ENCODE data around the gene VASH2.
"Not testable (repeated sequence)": the region's sequence is repeated elsewhere in the genome, so short reads cannot be mapped to it uniquely, and the experiment has no call there.

VASH2 gene

GRCh38 chr1:212957546-212957945 is 7.2 kb downstream of the VASH2 start:
- DNase-seq (ENCODE audit: low read depth in 2 of 2), result no peak

- no peak for DNase-seq (ENCODE audit: low read depth in 2 of 2)
Observed at GRCh38 chr1:212958175-212958574, 7.8 kb downstream of the VASH2 start.

GRCh38 chr1:212959266-212960220 is 9.2 kb downstream of the VASH2 start:
- DNase-seq (ENCODE audit: low read depth in 2 of 2), result no peak

GRCh38 chr1:212960932-212961331 is 10.6 kb downstream of the VASH2 start:
- no peak for DNase-seq (ENCODE audit: low read depth in 2 of 2)

- DNase-seq (ENCODE audit: low read depth in 2 of 2), result no peak
Observed at GRCh38 chr1:212962509-212962908, 12.2 kb downstream of the VASH2 start.

GRCh38 chr1:212964102-212964501 is 13.8 kb downstream of the VASH2 start:
- no peak for DNase-seq (ENCODE audit: low read depth in 2 of 2)

GRCh38 chr1:212964993-212965392 is 14.7 kb downstream of the VASH2 start:
- DNase-seq (ENCODE audit: low read depth in 2 of 2), result not testable (repeated sequence)

GRCh38 chr1:212966616-212967015 is 16.3 kb downstream of the VASH2 start:
- DNase-seq (ENCODE audit: low read depth in 2 of 2), result no peak

- DNase-seq (ENCODE audit: low read depth in 2 of 2), result no peak
Observed at GRCh38 chr1:212967801-212968200, 17.5 kb downstream of the VASH2 start.

GRCh38 chr1:212968368-212968863 is 18.1 kb downstream of the VASH2 start:
- no peak for DNase-seq (ENCODE audit: low read depth in 2 of 2)

GRCh38 chr1:212970085-212970484 is 19.7 kb downstream of the VASH2 start:
- no peak for DNase-seq (ENCODE audit: low read depth in 2 of 2)

GRCh38 chr1:212971312-212971711 is 21.0 kb downstream of the VASH2 start:
- DNase-seq (ENCODE audit: low read depth in 2 of 2), result no peak

GRCh38 chr1:212973426-212973825 is 23.1 kb downstream of the VASH2 start:
- DNase-seq (ENCODE audit: low read depth in 2 of 2), result no peak

- DNase-seq (ENCODE audit: low read depth in 2 of 2), result no peak
Observed at GRCh38 chr1:212973899-212974298, 23.6 kb downstream of the VASH2 start.

- DNase-seq (ENCODE audit: low read depth in 2 of 2), result no peak
Observed at GRCh38 chr1:212974711-212975110, 24.4 kb downstream of the VASH2 start.

GRCh38 chr1:212975111-212975918 is 25.0 kb downstream of the VASH2 start:
- DNase-seq (ENCODE audit: low read depth in 2 of 2), result no peak

GRCh38 chr1:212976586-212976985 is 26.2 kb downstream of the VASH2 start:
- no peak for DNase-seq (ENCODE audit: low read depth in 2 of 2)

- DNase-seq (ENCODE audit: low read depth in 2 of 2), result no peak
Observed at GRCh38 chr1:212977781-212978645, 27.7 kb downstream of the VASH2 start.

- peak in 1 of 2 donors; percentile 6 for DNase-seq (ENCODE audit: low read depth in 2 of 2)
Observed at GRCh38 chr1:212979340-212980122, 29.2 kb downstream of the VASH2 start.

- DNase-seq (ENCODE audit: low read depth in 2 of 2), result no peak
Observed at GRCh38 chr1:212980123-212980785, 29.9 kb downstream of the VASH2 start.
